SK-N-SH (cell line): ENCODE results near the gene SLC12A7. TPM values are rescaled to one million over a fixed set of nuclear protein-coding genes. Genes with fewer than 3 reads are reported as not detected.

Source experiments
- CTCF ChIA-PET: fragments of 300-600, 350-600 bp; formaldehyde crosslinking; extraction: SDS; loops from one replicate; lab custom pipeline; 2021; lab: Yijun Ruan, JAX
- POLR2A ChIA-PET: fragments of 350-600 bp; sonication (Branson Sonifier 250); formaldehyde crosslinking; extraction: SDS; loops from one replicate; lab custom pipeline; 2020; ENCODE audit warnings: antibody characterized with exemption, inconsistent platforms; lab: Yijun Ruan, JAX
- DNase-seq: peaks from one replicate; pipeline ENCODE4 v3.0.0; 2012
- H2AFZ ChIP-seq: fragments of 200-600 bp; sonication (generic); 2 replicates; pipeline ENCODE4 v1.8.1; 2016; ENCODE audit warnings: antibody characterized with exemption, mild to moderate bottlenecking, low read depth
- H3F3A ChIP-seq: fragments of 200-600 bp; sonication (generic); replicated peaks from 2 replicates; pipeline ENCODE3; 2016; ENCODE audit warnings: antibody characterized with exemption, mild to moderate bottlenecking; ENCODE audit not compliant: insufficient read depth
- H3K27ac ChIP-seq, 2 experiments: fragments of 200-500 bp in 1 of 2; fragments of 200-600 bp in 1 of 2; sonication (Bioruptor generic) in 1 of 2; sonication (generic), shearing (Covaris generic) in 1 of 2; 2 replicates each; pipeline versions ENCODE4 v1.5.1 to v1.6.1; 2014 to 2016; ENCODE audit warnings: low read depth in 2 of 2, inconsistent platforms in 1 of 2, low read length in 1 of 2, mild to moderate bottlenecking in 1 of 2, mixed read lengths in 1 of 2
- H3K27me3 ChIP-seq: fragments of 200-600 bp; sonication (generic), shearing (Covaris generic); 2 replicates; pipeline ENCODE4 v1.6.1; 2016; ENCODE audit warnings: mixed run types; ENCODE audit not compliant: insufficient read depth
- H3K36me3 ChIP-seq, 2 experiments: fragments of 200-500 bp in 1 of 2; fragments of 200-600 bp in 1 of 2; sonication (Bioruptor generic) in 1 of 2; sonication (generic) in 1 of 2; replicated peaks in 1 of 2; 2 replicates each; pipeline versions ENCODE3 to v1.5.1; 2014 to 2016; ENCODE audit warnings: low read length in 1 of 2, mild to moderate bottlenecking in 1 of 2; ENCODE audit not compliant: insufficient read depth in 2 of 2, control insufficient read depth in 1 of 2
- H3K4me1 ChIP-seq, 2 experiments: fragments of 200-500 bp in 1 of 2; fragments of 200-600 bp in 1 of 2; sonication (Bioruptor generic) in 1 of 2; sonication (generic), shearing (Covaris generic) in 1 of 2; 2 replicates each; pipeline versions ENCODE4 v1.5.1 to v1.6.1; 2014 to 2016; ENCODE audit warnings: low read depth in 1 of 2, low read length in 1 of 2, mixed run types in 1 of 2; ENCODE audit not compliant: insufficient read depth in 2 of 2, control insufficient read depth in 1 of 2
- H3K4me2 ChIP-seq: fragments of 200-600 bp; sonication (generic), shearing (Covaris generic); 2 replicates; pipeline ENCODE4 v1.6.1; 2017; ENCODE audit warnings: mixed run types
- H3K4me3 ChIP-seq, 2 experiments: fragments of 200-500 bp in 1 of 2; fragments of 200-600 bp in 1 of 2; sonication (Bioruptor generic) in 1 of 2; sonication (generic), shearing (Covaris generic) in 1 of 2; 2 replicates each; pipeline versions ENCODE4 v1.5.1 to v1.8.1; 2014 to 2016; ENCODE audit warnings: low read depth in 2 of 2, inconsistent platforms in 1 of 2, low read length in 1 of 2, mild to moderate bottlenecking in 1 of 2, mixed read lengths in 1 of 2, moderate library complexity in 1 of 2
- H3K79me2 ChIP-seq: fragments of 200-600 bp; sonication (generic); 2 replicates; pipeline ENCODE4 v1.8.1; 2017; ENCODE audit warnings: mild to moderate bottlenecking; ENCODE audit not compliant: insufficient read depth
- H3K9ac ChIP-seq: fragments of 200-600 bp; sonication (generic); 2 replicates; pipeline ENCODE4 v1.6.1; 2017; ENCODE audit warnings: mixed run types
- H3K9me2 ChIP-seq: fragments of 200-600 bp; sonication (generic); 2 replicates; pipeline ENCODE4 v1.6.1; 2017; ENCODE audit warnings: mixed run types
- H3K9me3 ChIP-seq: fragments of 200-600 bp; sonication (generic); 2 replicates; pipeline ENCODE4 v1.6.1; 2017; ENCODE audit warnings: mixed run types, mild to moderate bottlenecking, moderate library complexity
- H4K20me1 ChIP-seq: fragments of 200-600 bp; sonication (generic); 2 replicates; pipeline ENCODE4 v1.6.1; 2017; ENCODE audit warnings: mild to moderate bottlenecking, mixed run types; ENCODE audit not compliant: insufficient read depth
- CHD2 ChIP-seq: fragments of 150-350 bp; IDR thresholded peaks from 2 replicates; pipeline ENCODE4 v1.6.1; 2018; ENCODE audit warnings: low read length; ENCODE audit not compliant: partially characterized antibody
- CTCF ChIP-seq: fragments of 200-600 bp; sonication (generic); IDR thresholded peaks from 2 replicates; pipeline ENCODE4 v1.6.1; 2017; ENCODE audit warnings: antibody characterized with exemption, mild to moderate bottlenecking, moderate library complexity
- ELF1 ChIP-seq: IDR thresholded peaks from 2 replicates; pipeline ENCODE4 v1.4.0; 2012
- EP300 ChIP-seq, 2 experiments: IDR thresholded peaks; 2 replicates each; pipeline versions ENCODE4 v1.4.0 to v1.6.1; 2012; ENCODE audit warnings: borderline replicate concordance in 1 of 2, low read depth in 1 of 2, low read length in 1 of 2
- EZH2phosphoT487 ChIP-seq: fragments of 200-600 bp; sonication (generic); IDR thresholded peaks from 2 replicates; pipeline ENCODE4 v1.6.1; 2017; ENCODE audit warnings: low read depth, mixed run types, mild to moderate bottlenecking, antibody characterized with exemption, moderate library complexity, borderline replicate concordance
- FOSL2 ChIP-seq: IDR thresholded peaks from 2 replicates; pipeline ENCODE4 v1.4.0; 2012; ENCODE audit warnings: low read depth, mild to moderate bottlenecking, moderate library complexity, borderline replicate concordance
- FOXM1 ChIP-seq: IDR thresholded peaks from 2 replicates; pipeline ENCODE4 v1.4.0; 2012; ENCODE audit warnings: low read depth, mild to moderate bottlenecking
- GATA2 ChIP-seq: sonication (generic); formaldehyde crosslinking; IDR thresholded peaks from 2 replicates; pipeline ENCODE4 v1.5.0; 2020; ENCODE audit warnings: mild to moderate bottlenecking, missing genetic modification reagents
- IRF3 ChIP-seq: fragments of 150-350 bp; IDR thresholded peaks from 2 replicates; pipeline ENCODE4 v1.6.1; 2016; ENCODE audit warnings: mild to moderate bottlenecking, low read depth, low read length
- JUND ChIP-seq: IDR thresholded peaks from 2 replicates; pipeline ENCODE4 v1.4.0; 2012
- MEF2A ChIP-seq: IDR thresholded peaks from 2 replicates; pipeline ENCODE4 v1.4.0; 2012; ENCODE audit warnings: low read depth, borderline replicate concordance
- NRF1 ChIP-seq: IDR thresholded peaks from 2 replicates; pipeline ENCODE4 v1.6.1; 2012; ENCODE audit warnings: low read depth, mild to moderate bottlenecking, low read length
- POLR2AphosphoS5 ChIP-seq: IDR thresholded peaks from 2 replicates; pipeline ENCODE4 v1.6.1; 2012; ENCODE audit warnings: low read depth, low read length
- RAD21 ChIP-seq: IDR thresholded peaks from 2 replicates; pipeline ENCODE4 v1.6.1; 2012; ENCODE audit warnings: mild to moderate bottlenecking, low read length
- RCOR1 ChIP-seq: fragments of 150-350 bp; IDR thresholded peaks from 2 replicates; pipeline ENCODE4 v1.6.1; 2017; ENCODE audit warnings: antibody characterized with exemption, low read length
- REST ChIP-seq: IDR thresholded peaks from 2 replicates; pipeline ENCODE4 v1.6.1; 2012; ENCODE audit warnings: mild to moderate bottlenecking, low read depth, low read length, moderate library complexity
- RXRA ChIP-seq: IDR thresholded peaks from 2 replicates; pipeline ENCODE4 v1.4.0; 2012; ENCODE audit warnings: low read depth, mild to moderate bottlenecking, borderline replicate concordance
- SIN3A ChIP-seq: IDR thresholded peaks from 2 replicates; pipeline ENCODE4 v1.6.1; 2012; ENCODE audit warnings: low read depth, mild to moderate bottlenecking, low read length, moderate library complexity, borderline replicate concordance
- SMC3 ChIP-seq: IDR thresholded peaks from 2 replicates; pipeline ENCODE4 v1.6.1; 2012; ENCODE audit warnings: low read depth, low read length, improper control_type of control experiment
- TEAD4 ChIP-seq: IDR thresholded peaks from 2 replicates; pipeline ENCODE4 v1.4.0; 2012; ENCODE audit warnings: mild to moderate bottlenecking, borderline replicate concordance; ENCODE audit not compliant: insufficient read depth
- WGBS: methylation state at CpG from one replicate; pipeline ENCODE4 v1.1.6; 2017; ENCODE audit warnings: low lambda C conversion rate; 5-methylcytosine and 5-hydroxymethylcytosine counted together
- polyA plus RNA-seq, 3 experiments: library from polyadenylated mRNA; depleted of rRNA; stranded (reverse); fragments of >200 nt; gene quantifications; 2 replicates each; pipeline ENCODE4 v1.2.3, GENCODE V29; 2012

SLC12A7 gene
- polyA plus RNA-seq, 1 of the 3 experiments (the other 2 are of a cell fraction) = 2.6 TPM

GRCh38 chr5:1035421-1036405 lies 76.2 kb downstream of the SLC12A7 start (continued):
- no peak for TF ChIP-seq IRF3
- no peak for TF ChIP-seq CHD2
- TF ChIP-seq GATA2 (CRISPR knock-in tag) = no peak
- TF ChIP-seq POLR2AphosphoS5 = no peak
- TF ChIP-seq MEF2A = no peak

GRCh38 chr5:1034986-1035385 lies 76.9 kb downstream of the SLC12A7 start:
- WGBS = 22% methylated on average over 2 of the region's 2 CpGs
- Histone ChIP-seq H4K20me1 (no peaks in the 10 kb centered on the region), H3K27ac (no peak overlapping the region), H3K36me3 (no peaks in the 10 kb centered on the region), H2AFZ (no peak overlapping the region), H3K4me3 (no peak overlapping the region), H3K27me3 (no peaks in the 10 kb centered on the region), H3K4me1 (no peaks in the 10 kb centered on the region; a peak in 1 of 4 replicates), H3K9ac (no peak overlapping the region), H3K79me2 (no peaks in the 10 kb centered on the region), H3K4me2 (no peak overlapping the region), H3K9me2 (no peaks in the 10 kb centered on the region), H3K9me3 (no peaks in the 10 kb centered on the region), H3F3A (no peaks in the 10 kb centered on the region)
- TF ChIP-seq REST (no peak), CTCF (no peak), SMC3 (no peak), NRF1 (no peak), EZH2phosphoT487 (no peak), FOXM1 (no peak), EP300 (IDR thresholded peaks at IDR 0.05; ENCODE audit: borderline replicate concordance in 1 of 2, low read depth in 1 of 2, low read length in 1 of 2) (no peak), FOSL2 (no peak), TEAD4 (no peak), RCOR1 (no peak), MEF2A (no peak), SIN3A (no peak), ELF1 (no peak), IRF3 (no peak), JUND (no peak), RXRA (no peak), POLR2AphosphoS5 (no peak), RAD21 (no peak)
- no peak for DNase-seq
- ChIA-PET POLR2A (no interaction called here), CTCF (no interaction called here)
